ENCODE results near the gene ARHGAP44. TPM values are rescaled to one million over a fixed set of nuclear protein-coding genes. Genes with fewer than 3 reads are reported as not detected.

The ARHGAP44 gene
- polyA plus RNA-seq, 6 donors from 2014 or later, result 0.07 to 0.16 TPM; not detected in 4

DNA sequence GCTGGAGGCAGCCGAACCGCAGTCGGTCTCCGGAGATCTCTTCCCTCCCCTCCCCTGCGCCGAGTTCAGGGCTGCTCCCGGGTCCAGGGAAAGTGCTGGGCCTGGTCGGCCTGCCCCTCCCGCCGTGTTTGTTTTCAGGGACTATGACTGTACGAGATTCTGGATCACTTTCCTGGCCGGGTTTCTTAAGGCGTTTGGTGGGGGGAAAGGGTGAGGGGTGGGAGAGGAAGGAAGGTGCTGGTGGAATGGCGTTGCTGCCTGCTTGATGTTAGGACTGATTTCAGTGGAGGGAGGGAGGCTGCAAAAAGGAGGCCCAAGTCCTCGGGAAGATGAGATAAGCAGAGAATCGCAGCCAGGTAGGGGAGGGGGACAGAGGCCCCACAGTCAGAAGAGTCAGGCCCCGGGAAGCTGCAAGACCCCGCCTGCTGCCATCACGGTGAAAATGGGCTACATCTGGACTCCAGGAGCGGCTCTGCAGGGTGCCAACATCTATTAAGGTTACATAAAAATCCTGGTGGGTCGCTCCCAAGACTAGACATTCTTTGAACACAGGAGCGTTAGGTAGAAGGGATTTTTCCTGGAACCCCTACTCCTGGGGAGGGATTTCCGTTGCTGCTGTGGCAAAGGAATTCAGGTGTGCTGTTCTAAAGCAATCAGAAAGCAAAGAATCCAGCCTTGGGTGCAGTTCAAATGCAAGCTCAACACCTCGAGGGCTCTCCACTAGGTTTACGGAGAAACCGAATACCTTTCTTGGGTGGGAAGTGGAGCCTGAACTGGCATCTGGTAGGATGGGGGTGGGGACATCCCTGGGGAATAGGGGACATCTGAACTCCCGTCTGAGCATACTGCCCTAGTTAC, 1.2 kb downstream of the ARHGAP44 start:
- peaks cover 46 to 51% (median 47%) of the 10 kb centered on the region in 3 donors for H3K27me3 Mint-ChIP-seq
- DNase-seq (no peak), ATAC-seq (ENCODE audit: low read depth in 2 of 2) (no peak)
- peaks cover 7 to 10% (median 8%) of the 10 kb centered on the region in 3 donors for H3K4me1 Mint-ChIP-seq
- H3K36me3 Mint-ChIP-seq, result peaks cover 0 to 6% of the 10 kb centered on the region in 2 donors
- H3K9me3 Mint-ChIP-seq, result peaks cover 0 to 6% (median 0%) of the 10 kb centered on the region in 7 donors
- peak overlapping the region; percentile 74 to 91 (median 84) for H3K4me3 Mint-ChIP-seq
- H3K27ac Mint-ChIP-seq, result peak overlapping the region in 1 of 6 donors; percentile 63

DNA sequence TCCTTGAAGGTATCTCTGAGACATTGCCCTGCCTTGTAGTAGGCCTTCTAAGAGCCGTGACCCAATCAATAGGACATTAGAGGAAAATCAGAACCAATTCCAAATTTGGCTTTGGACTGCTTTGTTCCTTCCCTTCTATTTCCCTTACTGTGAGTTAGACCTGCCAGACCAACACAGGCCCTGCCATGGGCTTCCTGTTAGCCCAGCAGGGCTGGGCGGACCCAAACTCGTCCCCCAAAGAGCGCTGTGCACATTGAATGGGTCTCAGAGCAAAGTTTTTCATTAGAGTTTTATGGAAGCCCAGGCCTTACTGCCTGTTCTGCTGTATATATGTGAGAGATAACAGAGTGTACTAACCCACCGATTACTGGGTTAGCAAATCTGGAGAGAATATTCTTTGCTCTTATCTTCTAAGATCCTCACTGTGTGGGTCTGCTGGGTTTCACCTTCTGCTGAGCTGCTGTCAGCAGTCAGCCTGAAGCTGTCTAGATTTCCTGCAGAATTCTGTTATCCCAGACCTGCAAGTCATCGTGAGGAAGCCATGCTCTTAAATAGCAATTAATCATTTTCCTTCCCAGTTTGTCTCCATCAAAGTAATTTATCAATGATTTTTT, 5.7 kb downstream of the ARHGAP44 start:
- peaks cover 24 to 32% (median 30%) of the 10 kb centered on the region in 3 donors for H3K27me3 Mint-ChIP-seq
- H3K27ac Mint-ChIP-seq, result no peak overlapping the region
- peaks cover 11 to 18% of the 10 kb centered on the region in 2 donors for H3K36me3 Mint-ChIP-seq
- H3K9me3 Mint-ChIP-seq, result peaks cover 5 to 21% (median 9%) of the 10 kb centered on the region in 7 donors
- no peak for DNase-seq
- no peak overlapping the region for H3K4me3 Mint-ChIP-seq
- peaks cover 4 to 9% (median 5%) of the 10 kb centered on the region in 3 donors for H3K4me1 Mint-ChIP-seq
- ATAC-seq (ENCODE audit: low read depth in 2 of 2), result no peak

GRCh38 chr17:12800855-12801365, 11.6 kb downstream of the ARHGAP44 start:
- no peak for ATAC-seq (ENCODE audit: low read depth in 2 of 2)
- H3K27ac Mint-ChIP-seq, result no peak overlapping the region
- H3K4me3 Mint-ChIP-seq, result no peak overlapping the region

GRCh38 chr17:12806630-12807029, 17.3 kb downstream of the ARHGAP44 start:
- no peaks in the 10 kb centered on the region for H3K4me1 Mint-ChIP-seq
- H3K4me3 Mint-ChIP-seq, result no peak overlapping the region
- ATAC-seq (ENCODE audit: low read depth in 2 of 2) (no peak), DNase-seq (no peak)
- H3K27me3 Mint-ChIP-seq, result peaks cover 6 to 19% (median 11%) of the 10 kb centered on the region in 3 donors
- H3K36me3 Mint-ChIP-seq, result peaks cover 0 to 8% of the 10 kb centered on the region in 2 donors
- peaks cover 13 to 36% (median 22%) of the 10 kb centered on the region in 7 donors for H3K9me3 Mint-ChIP-seq
- no peak overlapping the region for H3K27ac Mint-ChIP-seq

More at GRCh38 chr17:12800855-12801365, 11.6 kb downstream of the ARHGAP44 start:
- Mint-ChIP-seq H3K4me1 (no peaks in the 10 kb centered on the region), H3K9me3 (peaks cover 4 to 26% (median 7%) of the 10 kb centered on the region in 7 donors), H3K36me3 (peaks cover 11 to 14% of the 10 kb centered on the region in 2 donors), H3K27me3 (peaks cover 8 to 19% (median 11%) of the 10 kb centered on the region in 3 donors)
- DNase-seq, result no peak

GRCh38 chr17:12808723-12809122, 19.4 kb downstream of the ARHGAP44 start:
- no peak for ATAC-seq (ENCODE audit: low read depth in 2 of 2)
- Mint-ChIP-seq H3K27ac (no peak overlapping the region), H3K4me3 (no peak overlapping the region), H3K36me3 (peaks cover 0 to 8% of the 10 kb centered on the region in 2 donors), H3K27me3 (peaks cover 6 to 12% (median 11%) of the 10 kb centered on the region in 3 donors), H3K9me3 (peaks cover 13 to 36% (median 22%) of the 10 kb centered on the region in 7 donors), H3K4me1 (no peaks in the 10 kb centered on the region)
- DNase-seq, result no peak

DNA sequence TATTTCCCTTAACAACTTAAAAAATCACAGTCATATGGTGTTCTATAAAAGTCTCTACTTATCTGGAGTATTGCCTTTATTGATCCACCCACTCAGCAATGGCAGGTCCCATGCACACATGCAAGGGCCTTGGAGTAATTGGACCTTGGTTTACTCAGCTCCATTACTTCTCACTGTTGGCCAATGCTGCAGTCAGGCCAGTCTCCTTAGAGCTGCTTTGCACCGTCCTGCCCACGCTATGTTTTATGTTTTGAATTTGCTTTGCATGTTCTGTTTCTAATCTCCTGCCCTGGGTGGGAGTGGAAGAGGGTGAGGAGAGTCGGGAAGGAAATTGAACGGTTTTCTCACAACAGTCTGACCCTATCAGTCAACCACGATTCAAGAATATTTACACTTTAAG, 23.6 kb downstream of the ARHGAP44 start:
- no peak for DNase-seq
- no peak overlapping the region for H3K4me3 Mint-ChIP-seq

GRCh38 chr17:12813664-12814063, 24.4 kb downstream of the ARHGAP44 start:
- H3K4me1 Mint-ChIP-seq, result peaks cover 9 to 18% (median 16%) of the 10 kb centered on the region in 3 donors
- H3K27me3 Mint-ChIP-seq, result peaks cover 0 to 6% (median 0%) of the 10 kb centered on the region in 3 donors
- no peak for ATAC-seq (ENCODE audit: low read depth in 2 of 2)
- no peak for DNase-seq
- peaks cover 0 to 8% of the 10 kb centered on the region in 2 donors for H3K36me3 Mint-ChIP-seq
- no peak overlapping the region for H3K27ac Mint-ChIP-seq
- H3K4me3 Mint-ChIP-seq, result no peak overlapping the region
- H3K9me3 Mint-ChIP-seq, result peaks cover 8 to 20% (median 11%) of the 10 kb centered on the region in 7 donors

More for the DNA sequence above, 23.6 kb downstream of the ARHGAP44 start:
- no peak for ATAC-seq (ENCODE audit: low read depth in 2 of 2)
- Mint-ChIP-seq H3K4me1 (peaks cover 9 to 18% (median 16%) of the 10 kb centered on the region in 3 donors), H3K27ac (peak overlapping the region in 1 of 6 donors; percentile 5), H3K9me3 (peaks cover 8 to 21% (median 15%) of the 10 kb centered on the region in 7 donors), H3K27me3 (peaks cover 0 to 6% (median 0%) of the 10 kb centered on the region in 3 donors), H3K36me3 (peaks cover 0 to 8% of the 10 kb centered on the region in 2 donors)

DNA sequence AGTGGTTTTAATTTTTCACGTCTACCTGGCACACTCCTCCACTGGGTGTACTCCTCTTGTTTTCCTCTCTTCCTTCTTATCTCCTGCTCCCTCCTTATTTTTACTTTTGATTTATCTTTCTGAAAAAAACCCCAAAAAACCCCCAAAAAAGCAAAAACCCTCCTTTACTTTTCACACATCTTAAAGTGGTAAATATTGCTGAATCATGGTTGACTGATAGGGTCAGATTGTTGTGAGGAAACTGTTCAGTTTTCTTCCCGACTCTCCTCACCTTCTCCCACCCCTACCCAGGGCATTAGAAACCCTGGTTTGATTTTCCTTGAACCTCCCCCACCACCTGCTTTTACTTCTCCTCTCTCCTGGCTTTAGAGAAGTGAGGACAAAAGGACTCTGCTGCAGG, 25.4 kb downstream of the ARHGAP44 start:
- Mint-ChIP-seq H3K27ac (peak overlapping the region in 1 of 6 donors; percentile 28), H3K9me3 (peaks cover 2 to 12% (median 2%) of the 10 kb centered on the region in 7 donors), H3K27me3 (peaks cover 0 to 1% (median 0%) of the 10 kb centered on the region in 3 donors), H3K36me3 (no peaks in the 10 kb centered on the region), H3K4me3 (no peak overlapping the region), H3K4me1 (peaks cover 9 to 18% (median 16%) of the 10 kb centered on the region in 3 donors)
- no peak for DNase-seq
- no peak for ATAC-seq (ENCODE audit: low read depth in 2 of 2)

GRCh38 chr17:12815642-12816141, 26.4 kb downstream of the ARHGAP44 start:
- peak; percentile 36 for DNase-seq
- H3K9me3 Mint-ChIP-seq, result peaks cover 0 to 6% (median 0%) of the 10 kb centered on the region in 7 donors
- H3K27me3 Mint-ChIP-seq, result no peaks in the 10 kb centered on the region
- peak overlapping the region in 7 of 8 donors; percentile 0 to 56 (median 34) for H3K4me3 Mint-ChIP-seq
- peak; percentile 99 to 100 for ATAC-seq (ENCODE audit: low read depth in 2 of 2)
- no peaks in the 10 kb centered on the region for H3K36me3 Mint-ChIP-seq
- H3K4me1 Mint-ChIP-seq, result peaks cover 9 to 18% (median 16%) of the 10 kb centered on the region in 3 donors
- peak overlapping the region in 3 of 6 donors; percentile 2 to 55 (median 11) for H3K27ac Mint-ChIP-seq

DNA sequence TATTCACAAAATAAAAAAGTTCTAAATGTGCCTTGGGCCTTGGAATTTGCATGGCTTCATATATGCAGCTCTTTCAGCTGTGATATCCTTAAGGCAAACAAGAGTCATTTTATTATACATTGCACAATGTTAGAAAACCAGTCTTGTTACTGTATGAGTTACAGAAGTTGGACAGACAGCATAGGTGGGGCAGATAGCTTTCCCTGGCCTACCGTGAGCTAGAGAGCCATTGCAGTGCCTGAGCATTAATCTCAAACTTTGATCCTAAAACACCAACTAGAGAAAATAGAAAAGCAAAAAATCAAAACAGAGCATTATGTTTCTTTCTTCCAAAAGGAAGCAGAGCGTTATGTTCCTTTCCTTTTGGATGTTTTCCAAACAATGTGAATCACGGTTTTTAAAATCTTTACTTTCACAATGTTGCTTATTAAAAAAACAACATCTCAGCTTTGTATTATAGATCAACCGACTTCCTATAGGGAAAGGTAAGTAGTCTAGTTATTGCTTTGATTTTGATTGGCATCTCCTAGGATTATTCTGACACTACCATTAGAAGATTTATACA, 32.2 kb downstream of the ARHGAP44 start:
- Mint-ChIP-seq H3K36me3 (no peaks in the 10 kb centered on the region), H3K27ac (no peak overlapping the region), H3K4me1 (peaks cover 0 to 2% (median 0%) of the 10 kb centered on the region in 3 donors), H3K9me3 (peaks cover 0 to 6% (median 0%) of the 10 kb centered on the region in 7 donors), H3K27me3 (peaks cover 0 to 2% (median 0%) of the 10 kb centered on the region in 3 donors), H3K4me3 (no peak overlapping the region)
- DNase-seq, result no peak
- ATAC-seq (ENCODE audit: low read depth in 2 of 2), result no peak

- no peak for DNase-seq
These were observed 37.1 kb downstream of the ARHGAP44 start for GRCh38 chr17:12826431-12826830.

DNA sequence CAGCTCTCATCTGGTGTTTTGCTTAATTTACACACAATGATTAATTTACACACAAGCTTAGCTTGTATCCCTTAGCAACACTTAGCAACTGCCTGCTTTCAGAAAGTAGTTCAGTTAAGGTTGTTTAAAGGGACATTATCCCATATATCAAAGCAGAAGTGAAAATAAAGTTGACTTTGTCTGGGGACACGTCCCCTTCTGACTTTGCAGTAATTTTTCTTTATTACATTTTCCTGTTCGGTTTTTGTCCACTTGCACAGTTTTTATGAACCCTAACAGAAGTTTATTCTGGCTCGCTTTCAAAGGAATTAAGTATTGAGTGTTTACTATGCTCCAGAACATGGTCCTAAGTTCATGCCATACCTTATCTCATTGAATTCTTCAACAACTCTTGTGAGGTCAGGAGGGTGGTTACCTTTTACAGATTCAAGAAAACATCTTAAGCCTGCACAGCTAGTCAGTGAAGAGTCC, 41.5 kb downstream of the ARHGAP44 start:
- no peak for DNase-seq
- Mint-ChIP-seq H3K27me3 (peaks cover 0 to 8% (median 4%) of the 10 kb centered on the region in 3 donors), H3K9me3 (peaks cover 14 to 32% (median 25%) of the 10 kb centered on the region in 7 donors), H3K27ac (no peak overlapping the region), H3K4me3 (peak overlapping the region in 1 of 8 donors; percentile 68), H3K4me1 (no peaks in the 10 kb centered on the region), H3K36me3 (peaks cover 7 to 8% of the 10 kb centered on the region in 2 donors)
- no peak for ATAC-seq (ENCODE audit: low read depth in 2 of 2)

More at GRCh38 chr17:12826431-12826830, 37.1 kb downstream of the ARHGAP44 start:
- no peak overlapping the region for H3K27ac Mint-ChIP-seq
- H3K36me3 Mint-ChIP-seq, result no peaks in the 10 kb centered on the region
- H3K9me3 Mint-ChIP-seq, result peaks cover 2 to 11% (median 8%) of the 10 kb centered on the region in 7 donors
- no peak overlapping the region for H3K4me3 Mint-ChIP-seq
- no peak for ATAC-seq (ENCODE audit: low read depth in 2 of 2)
- no peaks in the 10 kb centered on the region for H3K4me1 Mint-ChIP-seq
- peaks cover 0 to 4% (median 4%) of the 10 kb centered on the region in 3 donors for H3K27me3 Mint-ChIP-seq
